WTC11 (cell line): ENCODE measurements around the gene WDR81. TPM values are rescaled to one million over a fixed set of nuclear protein-coding genes. Genes with fewer than 3 reads are reported as not detected.

Source experiments
- ATAC-seq: fragments of 200-7000 bp; cut with Tn5 transposase; 2 replicates; pipeline ENCODE4 v1.10.0; 2021; ENCODE audit warnings: mild to moderate bottlenecking, moderate library complexity
- CTCF ChIA-PET: fragments of 300-600 bp; sonication (Branson Sonifier 250); formaldehyde crosslinking; loops from one replicate; lab custom pipeline; 2021; ENCODE audit warnings: antibody characterized with exemption; lab: Charles Lee
- POLR2A ChIA-PET: fragments of 350-600 bp; sonication (Branson Sonifier 250); formaldehyde crosslinking; loops from one replicate; lab custom pipeline; 2021; ENCODE audit warnings: antibody characterized with exemption; lab: Charles Lee
- DNase-seq: peaks from one replicate; pipeline ENCODE4 v3.0.0; 2021; ENCODE audit warnings: low spot score
- H3K27ac Mint-ChIP-seq: 2 replicates; pipeline ENCODE4 v1.8.0; 2021; ENCODE audit warnings: mixed read lengths
- H3K27me3 Mint-ChIP-seq: 2 replicates; pipeline ENCODE4 v1.8.0; 2021; ENCODE audit warnings: low read depth, mild to moderate bottlenecking, moderate library complexity, mixed read lengths
- H3K36me3 Mint-ChIP-seq: 2 replicates; pipeline ENCODE4 v1.8.0; 2021; ENCODE audit warnings: mixed read lengths
- H3K4me1 Mint-ChIP-seq: 2 replicates; pipeline ENCODE4 v1.8.0; 2022; ENCODE audit warnings: mixed read lengths
- H3K4me3 Mint-ChIP-seq: 2 replicates; pipeline ENCODE4 v1.8.0; 2021; ENCODE audit warnings: mild to moderate bottlenecking, moderate library complexity, mixed read lengths
- H3K9me3 Mint-ChIP-seq: 2 replicates; pipeline ENCODE4 v1.8.0; 2021; ENCODE audit warnings: mixed read lengths
- CBFB ChIP-seq: sonication (generic); formaldehyde crosslinking; IDR thresholded peaks from 2 replicates; pipeline ENCODE4 v1.8.1; 2022; ENCODE audit warnings: mild to moderate bottlenecking, low read depth, missing genetic modification reagents
- EMX1 ChIP-seq: fragments of 250-450 bp; sonication (Bioruptor Pico); IDR thresholded peaks from 2 replicates; pipeline ENCODE4 v1.8.0; 2021; ENCODE audit warnings: mild to moderate bottlenecking
- FOXK1 ChIP-seq: sonication (generic); formaldehyde crosslinking; IDR thresholded peaks from 2 replicates; pipeline ENCODE4 v1.8.0; 2022; ENCODE audit warnings: mild to moderate bottlenecking, moderate library complexity, missing genetic modification reagents
- GABPB1 ChIP-seq: sonication (generic); formaldehyde crosslinking; IDR thresholded peaks from 2 replicates; pipeline ENCODE4 v1.8.1; 2023; ENCODE audit warnings: mild to moderate bottlenecking, missing genetic modification reagents
- NFE2L1 ChIP-seq: sonication (generic); formaldehyde crosslinking; IDR thresholded peaks from 2 replicates; pipeline ENCODE4 v1.8.1; 2023; ENCODE audit warnings: missing genetic modification reagents
- PRDM15 ChIP-seq: sonication (generic); formaldehyde crosslinking; IDR thresholded peaks from 2 replicates; pipeline ENCODE4 v1.8.0; 2022; ENCODE audit warnings: missing genetic modification reagents
- RELA ChIP-seq: sonication (generic); formaldehyde crosslinking; IDR thresholded peaks from 2 replicates; pipeline ENCODE4 v1.8.1; 2022; ENCODE audit warnings: missing genetic modification reagents, mild to moderate bottlenecking, borderline replicate concordance
- SP1 ChIP-seq: sonication (generic); formaldehyde crosslinking; conservative IDR thresholded peaks from 2 replicates; pipeline ENCODE4 v1.8.1; 2022; ENCODE audit warnings: missing genetic modification reagents
- ZNF121 ChIP-seq: sonication (generic); formaldehyde crosslinking; IDR thresholded peaks from 2 replicates; pipeline ENCODE4 v1.8.0; 2023; ENCODE audit warnings: missing genetic modification reagents
- ZNF281 ChIP-seq: sonication (generic); formaldehyde crosslinking; IDR thresholded peaks from 2 replicates; pipeline ENCODE4 v1.8.0; 2023; ENCODE audit warnings: mild to moderate bottlenecking, missing genetic modification reagents
- total RNA-seq: library from RNA; stranded (reverse); gene quantifications from 3 replicates; pipeline ENCODE4 v1.2.3, GENCODE V29; 2021
- TF ChIP-seq, protein P1 (sequence below): sonication (generic); formaldehyde crosslinking; IDR thresholded peaks from 2 replicates; pipeline ENCODE4 v1.8.1; 2023; ENCODE audit warnings: mild to moderate bottlenecking, missing genetic modification reagents, moderate library complexity
- TF ChIP-seq, protein P2 (sequence below): sonication (generic); formaldehyde crosslinking; IDR thresholded peaks from 2 replicates; pipeline ENCODE4 v1.8.0; 2022; ENCODE audit warnings: mild to moderate bottlenecking, missing genetic modification reagents
- TF ChIP-seq, protein P3 (sequence below): sonication (generic); formaldehyde crosslinking; IDR thresholded peaks from 2 replicates; pipeline ENCODE4 v1.8.1; 2023; ENCODE audit warnings: mild to moderate bottlenecking, missing genetic modification reagents

WDR81 gene
- total RNA-seq, 1 experiment from 2014 or later, result 16.4 TPM

DNA sequence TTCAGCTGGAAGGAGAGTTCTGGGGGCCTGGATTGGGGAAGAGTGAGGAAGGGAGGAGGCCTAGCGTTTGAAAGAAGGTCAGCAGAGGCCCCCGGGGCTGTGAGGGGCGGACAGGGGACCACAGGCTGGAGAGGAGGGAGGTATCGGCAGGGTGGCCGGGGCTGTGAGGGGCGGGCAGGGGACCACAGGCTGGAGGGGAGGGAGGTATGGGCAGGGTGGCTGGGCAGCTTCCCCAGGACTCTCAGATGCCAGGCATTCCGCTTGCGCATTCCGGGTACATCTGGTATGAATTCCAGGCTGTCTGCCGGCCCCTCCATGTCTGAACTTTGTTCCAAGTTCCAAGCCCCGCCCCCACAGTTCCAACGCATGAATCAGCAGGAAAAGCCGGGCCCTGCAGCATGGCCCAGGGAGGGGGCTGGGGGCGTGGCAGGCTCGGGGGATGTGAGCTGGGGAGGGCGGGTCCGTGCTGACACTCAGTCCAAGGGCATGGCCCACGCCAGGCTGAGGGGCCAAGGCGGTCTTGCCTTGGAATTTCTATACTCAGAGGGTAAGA is 10.0 kb upstream of the WDR81 start:
- Mint-ChIP-seq H3K36me3 (no peaks in the 10 kb centered on the region), H3K27ac (peak overlapping the region; percentile 97), H3K4me1 (peaks cover 24% of the 10 kb centered on the region), H3K4me3 (peak overlapping the region; percentile 93), H3K9me3 (no peaks in the 10 kb centered on the region), H3K27me3 (no peaks in the 10 kb centered on the region)
- POLR2A ChIA-PET, result interaction anchor here (0.6 to 1.5 kb wide), 4 partner anchors 10 to 140 kb away, joined by 3 to 4 read pairs (median 3); partner anchors contain the start of gene WDR81
- TF ChIP-seq PRDM15 (CRISPR knock-in tag) (peak; percentile 32; the same call in 1 of the 2 replicates), ZNF121 (CRISPR knock-in tag) (peak; percentile 98), FOXK1 (CRISPR knock-in tag) (0 out of 2 replicates have a peak, but pooled peaks have one; percentile 31), NFE2L1 (CRISPR knock-in tag) (peak; percentile 93), CBFB (CRISPR knock-in tag) (no peak), GABPB1 (peak; percentile 56), SP1 (CRISPR knock-in tag) (peak; percentile 41), EMX1 (CRISPR knock-in tag) (no peak)
- ATAC-seq (peak; percentile 8), DNase-seq (peak; percentile 97)
- CTCF ChIA-PET, result interaction anchor here (0.6 to 5.7 kb wide), 21 partner anchors 10 to 309 kb away, joined by 3 to 64 read pairs (median 6); partner anchors contain the start of genes PRPF8, RILP, RPA1 and SMYD4

- H3K36me3 Mint-ChIP-seq, result no peaks in the 10 kb centered on the region
These were observed 9.3 kb upstream of the WDR81 start for GRCh38 chr17:1714980-1715802.

More at GRCh38 chr17:1714980-1715802, 9.3 kb upstream of the WDR81 start:
- H3K27me3 Mint-ChIP-seq, result no peaks in the 10 kb centered on the region
- H3K4me3 Mint-ChIP-seq, result peak overlapping the region; percentile 93
- peak overlapping the region; percentile 92 for H3K27ac Mint-ChIP-seq
- H3K4me1 Mint-ChIP-seq, result peaks cover 24% of the 10 kb centered on the region
- ATAC-seq (0 out of 2 replicates have a peak, but pooled peaks have one; percentile 0), DNase-seq (peak; percentile 60)
- ChIA-PET POLR2A (interaction anchor here (0.6 to 2.2 kb wide), 6 partner anchors 10 to 70 kb away, joined by 3 to 17 read pairs (median 4); partner anchors contain the start of gene WDR81), CTCF (interaction anchor here (0.9 to 5.7 kb wide), 17 partner anchors 12 to 308 kb away, joined by 3 to 64 read pairs (median 11); partner anchors contain the start of genes RILP and SERPINF1)
- no peak for TF ChIP-seq EMX1 (CRISPR knock-in tag)
- no peak for TF ChIP-seq ZNF281 (CRISPR knock-in tag)
- TF ChIP-seq, protein P1, sequence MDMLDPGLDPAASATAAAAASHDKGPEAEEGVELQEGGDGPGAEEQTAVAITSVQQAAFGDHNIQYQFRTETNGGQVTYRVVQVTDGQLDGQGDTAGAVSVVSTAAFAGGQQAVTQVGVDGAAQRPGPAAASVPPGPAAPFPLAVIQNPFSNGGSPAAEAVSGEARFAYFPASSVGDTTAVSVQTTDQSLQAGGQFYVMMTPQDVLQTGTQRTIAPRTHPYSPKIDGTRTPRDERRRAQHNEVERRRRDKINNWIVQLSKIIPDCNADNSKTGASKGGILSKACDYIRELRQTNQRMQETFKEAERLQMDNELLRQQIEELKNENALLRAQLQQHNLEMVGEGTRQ (CRISPR knock-in tag), result no peak
- TF ChIP-seq RELA (CRISPR knock-in tag), result no peak
- TF ChIP-seq, protein P2, sequence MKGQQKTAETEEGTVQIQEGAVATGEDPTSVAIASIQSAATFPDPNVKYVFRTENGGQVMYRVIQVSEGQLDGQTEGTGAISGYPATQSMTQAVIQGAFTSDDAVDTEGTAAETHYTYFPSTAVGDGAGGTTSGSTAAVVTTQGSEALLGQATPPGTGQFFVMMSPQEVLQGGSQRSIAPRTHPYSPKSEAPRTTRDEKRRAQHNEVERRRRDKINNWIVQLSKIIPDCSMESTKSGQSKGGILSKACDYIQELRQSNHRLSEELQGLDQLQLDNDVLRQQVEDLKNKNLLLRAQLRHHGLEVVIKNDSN (CRISPR knock-in tag), result no peak
- TF ChIP-seq, protein P3, sequence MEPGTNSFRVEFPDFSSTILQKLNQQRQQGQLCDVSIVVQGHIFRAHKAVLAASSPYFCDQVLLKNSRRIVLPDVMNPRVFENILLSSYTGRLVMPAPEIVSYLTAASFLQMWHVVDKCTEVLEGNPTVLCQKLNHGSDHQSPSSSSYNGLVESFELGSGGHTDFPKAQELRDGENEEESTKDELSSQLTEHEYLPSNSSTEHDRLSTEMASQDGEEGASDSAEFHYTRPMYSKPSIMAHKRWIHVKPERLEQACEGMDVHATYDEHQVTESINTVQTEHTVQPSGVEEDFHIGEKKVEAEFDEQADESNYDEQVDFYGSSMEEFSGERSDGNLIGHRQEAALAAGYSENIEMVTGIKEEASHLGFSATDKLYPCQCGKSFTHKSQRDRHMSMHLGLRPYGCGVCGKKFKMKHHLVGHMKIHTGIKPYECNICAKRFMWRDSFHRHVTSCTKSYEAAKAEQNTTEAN, result no peak
- H3K9me3 Mint-ChIP-seq, result no peaks in the 10 kb centered on the region
